ENCODE measurements around the gene TAX1BP3. TPM values are rescaled to one million over a fixed set of nuclear protein-coding genes. Genes with fewer than 3 reads are reported as not detected.

Gene TAX1BP3
- total and polyA plus RNA-seq, 2 of the 13 experiments (the other 11 are each of a cell fraction or from before 2014, with no cell fraction given): 16.7 to 45.1 TPM

DNA sequence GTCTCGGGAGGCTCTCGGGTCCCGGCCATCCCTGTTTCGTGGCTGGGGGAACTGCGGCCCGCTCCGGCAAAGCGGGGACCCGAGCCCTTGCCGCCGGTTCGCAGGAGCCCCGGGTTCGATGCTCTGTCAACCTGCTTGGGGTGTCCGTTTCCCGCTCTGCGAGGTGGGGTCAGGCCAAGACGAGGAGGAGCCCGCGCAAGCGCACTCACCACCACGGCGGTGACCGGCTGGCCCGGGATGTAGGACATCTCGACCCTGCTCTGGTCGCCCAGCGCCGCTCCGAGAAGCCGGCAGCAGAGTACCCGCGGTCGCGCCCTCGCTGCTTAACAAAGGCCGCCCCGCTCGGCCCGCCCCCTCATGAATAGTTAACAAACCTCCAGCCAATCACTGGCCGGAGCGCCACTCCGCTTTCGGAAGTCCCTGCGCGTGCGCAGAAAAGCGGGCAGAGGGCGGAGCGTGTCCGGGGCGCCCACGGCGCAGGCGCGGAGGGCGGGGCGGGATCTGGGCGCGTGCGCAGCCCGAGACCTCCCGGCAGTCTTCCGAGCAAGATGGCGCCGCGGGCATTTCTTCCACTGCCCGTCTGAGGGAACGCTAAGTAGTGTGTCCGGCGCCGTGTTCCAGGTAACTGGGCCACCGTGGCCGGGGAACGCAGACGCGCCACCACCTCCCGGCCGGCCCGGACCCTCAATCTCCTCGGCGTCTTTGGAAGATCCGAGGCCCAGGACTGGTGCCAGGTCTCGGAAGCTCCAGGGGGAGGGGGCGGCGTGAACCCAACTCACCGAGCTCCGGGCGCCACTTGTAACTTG, at the start of gene TAX1BP3, which contains the start of gene EMC6 (continued):
- TF ChIP-seq, protein P1, sequence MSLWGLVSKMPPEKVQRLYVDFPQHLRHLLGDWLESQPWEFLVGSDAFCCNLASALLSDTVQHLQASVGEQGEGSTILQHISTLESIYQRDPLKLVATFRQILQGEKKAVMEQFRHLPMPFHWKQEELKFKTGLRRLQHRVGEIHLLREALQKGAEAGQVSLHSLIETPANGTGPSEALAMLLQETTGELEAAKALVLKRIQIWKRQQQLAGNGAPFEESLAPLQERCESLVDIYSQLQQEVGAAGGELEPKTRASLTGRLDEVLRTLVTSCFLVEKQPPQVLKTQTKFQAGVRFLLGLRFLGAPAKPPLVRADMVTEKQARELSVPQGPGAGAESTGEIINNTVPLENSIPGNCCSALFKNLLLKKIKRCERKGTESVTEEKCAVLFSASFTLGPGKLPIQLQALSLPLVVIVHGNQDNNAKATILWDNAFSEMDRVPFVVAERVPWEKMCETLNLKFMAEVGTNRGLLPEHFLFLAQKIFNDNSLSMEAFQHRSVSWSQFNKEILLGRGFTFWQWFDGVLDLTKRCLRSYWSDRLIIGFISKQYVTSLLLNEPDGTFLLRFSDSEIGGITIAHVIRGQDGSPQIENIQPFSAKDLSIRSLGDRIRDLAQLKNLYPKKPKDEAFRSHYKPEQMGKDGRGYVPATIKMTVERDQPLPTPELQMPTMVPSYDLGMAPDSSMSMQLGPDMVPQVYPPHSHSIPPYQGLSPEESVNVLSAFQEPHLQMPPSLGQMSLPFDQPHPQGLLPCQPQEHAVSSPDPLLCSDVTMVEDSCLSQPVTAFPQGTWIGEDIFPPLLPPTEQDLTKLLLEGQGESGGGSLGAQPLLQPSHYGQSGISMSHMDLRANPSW (CRISPR knock-in tag; IDR thresholded peaks at IDR 0.05; ENCODE audit: borderline replicate concordance): no peak; the same call in 1 of the 2 replicates
- TF ChIP-seq HNRNPK (IDR thresholded peaks at IDR 0.05; ENCODE audit: low read depth, low read length, poor library complexity, severe bottlenecking) (peak; percentile 51), RORA (CRISPR knock-in tag; IDR thresholded peaks at IDR 0.05) (peak; percentile 17; the same call in 1 of the 2 replicates), FOXK2 (IDR thresholded peaks at IDR 0.05) (no peak), ZIK1 (CRISPR knock-in tag; IDR thresholded peaks at IDR 0.05; ENCODE audit: borderline replicate concordance, low read depth) (peak; percentile 62; the same call in 1 of the 2 replicates), CHCHD3 (CRISPR knock-in tag; IDR thresholded peaks at IDR 0.05) (no peak), ZFP82 (CRISPR knock-in tag; IDR thresholded peaks at IDR 0.05; ENCODE audit: borderline replicate concordance) (peak; percentile 89; the same call in 1 of the 2 replicates), SMC3 (IDR thresholded peaks at IDR 0.05; ENCODE audit: low read length) (no peak), TARDBP (CRISPR knock-in tag; IDR thresholded peaks at IDR 0.05) (0 out of 2 replicates have a peak, but pooled peaks have one; percentile 21)
- TF ChIP-seq, protein P2, sequence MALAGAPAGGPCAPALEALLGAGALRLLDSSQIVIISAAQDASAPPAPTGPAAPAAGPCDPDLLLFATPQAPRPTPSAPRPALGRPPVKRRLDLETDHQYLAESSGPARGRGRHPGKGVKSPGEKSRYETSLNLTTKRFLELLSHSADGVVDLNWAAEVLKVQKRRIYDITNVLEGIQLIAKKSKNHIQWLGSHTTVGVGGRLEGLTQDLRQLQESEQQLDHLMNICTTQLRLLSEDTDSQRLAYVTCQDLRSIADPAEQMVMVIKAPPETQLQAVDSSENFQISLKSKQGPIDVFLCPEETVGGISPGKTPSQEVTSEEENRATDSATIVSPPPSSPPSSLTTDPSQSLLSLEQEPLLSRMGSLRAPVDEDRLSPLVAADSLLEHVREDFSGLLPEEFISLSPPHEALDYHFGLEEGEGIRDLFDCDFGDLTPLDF (CRISPR knock-in tag; IDR thresholded peaks at IDR 0.05): peak; percentile 88
- TF ChIP-seq, protein P3, sequence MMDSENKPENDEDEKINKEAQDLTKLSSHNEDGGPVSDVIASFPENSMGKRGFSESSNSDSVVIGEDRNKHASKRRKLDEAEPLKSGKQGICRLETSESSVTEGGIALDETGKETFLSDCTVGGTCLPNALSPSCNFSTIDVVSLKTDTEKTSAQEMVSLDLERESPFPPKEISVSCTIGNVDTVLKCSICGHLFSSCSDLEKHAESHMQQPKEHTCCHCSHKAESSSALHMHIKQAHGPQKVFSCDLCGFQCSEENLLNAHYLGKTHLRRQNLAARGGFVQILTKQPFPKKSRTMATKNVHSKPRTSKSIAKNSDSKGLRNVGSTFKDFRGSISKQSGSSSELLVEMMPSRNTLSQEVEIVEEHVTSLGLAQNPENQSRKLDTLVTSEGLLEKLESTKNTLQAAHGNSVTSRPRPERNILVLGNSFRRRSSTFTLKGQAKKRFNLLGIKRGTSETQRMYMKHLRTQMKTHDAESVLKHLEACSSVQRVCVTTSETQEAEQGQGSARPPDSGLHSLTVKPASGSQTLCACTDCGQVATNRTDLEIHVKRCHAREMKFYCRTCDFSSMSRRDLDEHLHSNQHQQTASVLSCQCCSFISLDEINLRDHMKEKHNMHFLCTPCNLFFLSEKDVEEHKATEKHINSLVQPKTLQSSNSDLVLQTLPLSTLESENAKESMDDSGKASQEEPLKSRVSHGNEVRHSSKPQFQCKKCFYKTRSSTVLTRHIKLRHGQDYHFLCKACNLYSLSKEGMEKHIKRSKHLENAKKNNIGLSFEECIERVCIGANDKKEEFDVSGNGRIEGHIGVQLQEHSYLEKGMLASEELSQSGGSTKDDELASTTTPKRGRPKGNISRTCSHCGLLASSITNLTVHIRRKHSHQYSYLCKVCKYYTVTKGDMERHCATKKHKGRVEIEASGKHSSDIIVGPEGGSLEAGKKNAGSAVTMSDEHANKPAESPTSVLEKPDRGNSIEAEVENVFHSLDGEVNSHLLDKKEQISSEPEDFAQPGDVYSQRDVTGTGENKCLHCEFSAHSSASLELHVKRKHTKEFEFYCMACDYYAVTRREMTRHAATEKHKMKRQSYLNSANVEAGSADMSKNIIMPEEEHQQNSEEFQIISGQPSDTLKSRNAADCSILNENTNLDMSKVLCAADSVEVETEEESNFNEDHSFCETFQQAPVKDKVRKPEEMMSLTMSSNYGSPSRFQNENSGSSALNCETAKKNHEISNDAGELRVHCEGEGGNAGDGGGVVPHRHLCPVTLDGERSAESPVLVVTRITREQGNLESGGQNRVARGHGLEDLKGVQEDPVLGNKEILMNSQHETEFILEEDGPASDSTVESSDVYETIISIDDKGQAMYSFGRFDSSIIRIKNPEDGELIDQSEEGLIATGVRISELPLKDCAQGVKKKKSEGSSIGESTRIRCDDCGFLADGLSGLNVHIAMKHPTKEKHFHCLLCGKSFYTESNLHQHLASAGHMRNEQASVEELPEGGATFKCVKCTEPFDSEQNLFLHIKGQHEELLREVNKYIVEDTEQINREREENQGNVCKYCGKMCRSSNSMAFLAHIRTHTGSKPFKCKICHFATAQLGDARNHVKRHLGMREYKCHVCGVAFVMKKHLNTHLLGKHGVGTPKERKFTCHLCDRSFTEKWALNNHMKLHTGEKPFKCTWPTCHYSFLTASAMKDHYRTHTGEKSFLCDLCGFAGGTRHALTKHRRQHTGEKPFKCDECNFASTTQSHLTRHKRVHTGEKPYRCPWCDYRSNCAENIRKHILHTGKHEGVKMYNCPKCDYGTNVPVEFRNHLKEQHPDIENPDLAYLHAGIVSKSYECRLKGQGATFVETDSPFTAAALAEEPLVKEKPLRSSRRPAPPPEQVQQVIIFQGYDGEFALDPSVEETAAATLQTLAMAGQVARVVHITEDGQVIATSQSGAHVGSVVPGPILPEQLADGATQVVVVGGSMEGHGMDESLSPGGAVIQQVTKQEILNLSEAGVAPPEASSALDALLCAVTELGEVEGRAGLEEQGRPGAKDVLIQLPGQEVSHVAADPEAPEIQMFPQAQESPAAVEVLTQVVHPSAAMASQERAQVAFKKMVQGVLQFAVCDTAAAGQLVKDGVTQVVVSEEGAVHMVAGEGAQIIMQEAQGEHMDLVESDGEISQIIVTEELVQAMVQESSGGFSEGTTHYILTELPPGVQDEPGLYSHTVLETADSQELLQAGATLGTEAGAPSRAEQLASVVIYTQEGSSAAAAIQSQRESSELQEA (CRISPR knock-in tag; IDR thresholded peaks at IDR 0.05; ENCODE audit: not compliant biosample characterization): peak; percentile 86
- TF ChIP-seq, protein P4, sequence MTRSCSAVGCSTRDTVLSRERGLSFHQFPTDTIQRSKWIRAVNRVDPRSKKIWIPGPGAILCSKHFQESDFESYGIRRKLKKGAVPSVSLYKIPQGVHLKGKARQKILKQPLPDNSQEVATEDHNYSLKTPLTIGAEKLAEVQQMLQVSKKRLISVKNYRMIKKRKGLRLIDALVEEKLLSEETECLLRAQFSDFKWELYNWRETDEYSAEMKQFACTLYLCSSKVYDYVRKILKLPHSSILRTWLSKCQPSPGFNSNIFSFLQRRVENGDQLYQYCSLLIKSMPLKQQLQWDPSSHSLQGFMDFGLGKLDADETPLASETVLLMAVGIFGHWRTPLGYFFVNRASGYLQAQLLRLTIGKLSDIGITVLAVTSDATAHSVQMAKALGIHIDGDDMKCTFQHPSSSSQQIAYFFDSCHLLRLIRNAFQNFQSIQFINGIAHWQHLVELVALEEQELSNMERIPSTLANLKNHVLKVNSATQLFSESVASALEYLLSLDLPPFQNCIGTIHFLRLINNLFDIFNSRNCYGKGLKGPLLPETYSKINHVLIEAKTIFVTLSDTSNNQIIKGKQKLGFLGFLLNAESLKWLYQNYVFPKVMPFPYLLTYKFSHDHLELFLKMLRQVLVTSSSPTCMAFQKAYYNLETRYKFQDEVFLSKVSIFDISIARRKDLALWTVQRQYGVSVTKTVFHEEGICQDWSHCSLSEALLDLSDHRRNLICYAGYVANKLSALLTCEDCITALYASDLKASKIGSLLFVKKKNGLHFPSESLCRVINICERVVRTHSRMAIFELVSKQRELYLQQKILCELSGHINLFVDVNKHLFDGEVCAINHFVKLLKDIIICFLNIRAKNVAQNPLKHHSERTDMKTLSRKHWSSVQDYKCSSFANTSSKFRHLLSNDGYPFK (CRISPR knock-in tag; IDR thresholded peaks at IDR 0.05; ENCODE audit: borderline replicate concordance): peak; percentile 69; the same call in 1 of the 2 replicates
